Osteoblast (primary cell): Measurements from ENCODE around the gene CACNA1F. TPM values are rescaled to one million over a fixed set of nuclear protein-coding genes. Genes with fewer than 3 reads are reported as not detected.

Experiments used
- DNase-seq: peaks from one replicate; pipeline ENCODE4 v3.0.0; 2011; ENCODE audit warnings: low spot score, mixed read lengths; ENCODE audit not compliant: insufficient read length; ENCODE audit errors: missing footprints
- H2AFZ ChIP-seq: 2 replicates; pipeline ENCODE4 v1.6.0; 2011; ENCODE audit warnings: mild to moderate bottlenecking, low read length
- H3K27ac ChIP-seq: 2 replicates; pipeline ENCODE4 v1.5.1; 2011; ENCODE audit warnings: mild to moderate bottlenecking, low read depth, low read length, moderate library complexity
- H3K27me3 ChIP-seq: 2 replicates; pipeline ENCODE4 v1.6.0; 2012; ENCODE audit warnings: mild to moderate bottlenecking, control low read depth, inconsistent platforms, low read length, moderate library complexity; ENCODE audit not compliant: insufficient read depth
- H3K36me3 ChIP-seq: 2 replicates; pipeline ENCODE4 v1.5.1; 2011; ENCODE audit warnings: mild to moderate bottlenecking, low read length, control low read depth, moderate library complexity; ENCODE audit not compliant: insufficient read depth
- H3K4me1 ChIP-seq: 2 replicates; pipeline ENCODE4 v1.5.1; 2011; ENCODE audit warnings: mild to moderate bottlenecking, low read length, control low read depth, moderate library complexity; ENCODE audit not compliant: insufficient read depth
- H3K4me2 ChIP-seq: 2 replicates; pipeline ENCODE4 v1.6.0; 2011; ENCODE audit warnings: mild to moderate bottlenecking, low read length; ENCODE audit not compliant: insufficient read depth
- H3K4me3 ChIP-seq: fragments of 200-600 bp; sonication (generic); 3 replicates; pipeline ENCODE4 v1.5.1; 2012; ENCODE audit warnings: mild to moderate bottlenecking, low read length, inconsistent platforms; ENCODE audit not compliant: insufficient read depth
- H3K79me2 ChIP-seq: 2 replicates; pipeline ENCODE4 v1.6.0; 2012; ENCODE audit warnings: mild to moderate bottlenecking, low read length, control low read depth, inconsistent platforms; ENCODE audit not compliant: insufficient read depth
- H3K9me3 ChIP-seq: 2 replicates; pipeline ENCODE4 v1.5.1; 2011; ENCODE audit warnings: low read depth, low read length, control low read depth
- H4K20me1 ChIP-seq: 2 replicates; pipeline ENCODE4 v1.6.0; 2012; ENCODE audit warnings: mild to moderate bottlenecking, low read length, control low read depth; ENCODE audit not compliant: insufficient read depth
- CTCF ChIP-seq: IDR thresholded peaks from 2 replicates; pipeline ENCODE4 v1.5.1; 2011; ENCODE audit warnings: mild to moderate bottlenecking, low read depth, low read length, moderate library complexity; ENCODE audit errors: extremely low read depth
- total RNA-seq: library from RNA; depleted of rRNA; stranded (reverse); fragments of >200 nt; gene quantifications from 2 replicates; pipeline ENCODE4 v1.2.3, GENCODE V29; 2012

The CACNA1F gene
- total RNA-seq, 1 donor, result not detected

GRCh38 chrX:49177338-49177833, 55.8 kb downstream of the CACNA1F start:
- Histone ChIP-seq H3K27me3 (no peaks in the 10 kb centered on the region), H4K20me1 (peaks cover 5% of the 10 kb centered on the region), H3K36me3 (no peaks in the 10 kb centered on the region), H3K4me2 (no peak overlapping the region), H2AFZ (no peak overlapping the region), H3K4me1 (peaks cover 5% of the 10 kb centered on the region), H3K27ac (no peak overlapping the region), H3K9me3 (no peaks in the 10 kb centered on the region), H3K79me2 (peaks cover 8% of the 10 kb centered on the region), H3K4me3 (no peak overlapping the region)
- DNase-seq, result peak; percentile 76
- TF ChIP-seq CTCF, result no peak

- TF ChIP-seq CTCF, result no peak
- DNase-seq, result peak; percentile 77
Measured at GRCh38 chrX:49176421-49177326, 56.5 kb downstream of the CACNA1F start.

GRCh38 chrX:49175435-49176274, 57.5 kb downstream of the CACNA1F start:
- Histone ChIP-seq H3K4me2 (no peak overlapping the region), H3K36me3 (no peaks in the 10 kb centered on the region)

More at GRCh38 chrX:49176421-49177326, 56.5 kb downstream of the CACNA1F start:
- no peaks in the 10 kb centered on the region for H3K27me3 ChIP-seq
- no peak overlapping the region for H3K4me2 ChIP-seq
- peaks cover 8% of the 10 kb centered on the region for H3K79me2 ChIP-seq
- H3K27ac ChIP-seq, result no peak overlapping the region
- H3K4me1 ChIP-seq, result peaks cover 5% of the 10 kb centered on the region
- H3K36me3 ChIP-seq, result no peaks in the 10 kb centered on the region
- H3K4me3 ChIP-seq, result no peak overlapping the region
- no peaks in the 10 kb centered on the region for H3K9me3 ChIP-seq
- H4K20me1 ChIP-seq, result peaks cover 5% of the 10 kb centered on the region
- H2AFZ ChIP-seq, result no peak overlapping the region

More at GRCh38 chrX:49175435-49176274, 57.5 kb downstream of the CACNA1F start:
- DNase-seq, result peak; percentile 63
- Histone ChIP-seq H3K27me3 (no peaks in the 10 kb centered on the region), H4K20me1 (peaks cover 5% of the 10 kb centered on the region), H3K4me3 (no peak overlapping the region), H3K4me1 (peaks cover 5% of the 10 kb centered on the region), H3K79me2 (peaks cover 8% of the 10 kb centered on the region), H3K9me3 (no peaks in the 10 kb centered on the region), H2AFZ (no peak overlapping the region), H3K27ac (no peak overlapping the region)
- no peak for TF ChIP-seq CTCF
